Measurements from ENCODE around the gene PLCH1.

The PLCH1 gene

DNA sequence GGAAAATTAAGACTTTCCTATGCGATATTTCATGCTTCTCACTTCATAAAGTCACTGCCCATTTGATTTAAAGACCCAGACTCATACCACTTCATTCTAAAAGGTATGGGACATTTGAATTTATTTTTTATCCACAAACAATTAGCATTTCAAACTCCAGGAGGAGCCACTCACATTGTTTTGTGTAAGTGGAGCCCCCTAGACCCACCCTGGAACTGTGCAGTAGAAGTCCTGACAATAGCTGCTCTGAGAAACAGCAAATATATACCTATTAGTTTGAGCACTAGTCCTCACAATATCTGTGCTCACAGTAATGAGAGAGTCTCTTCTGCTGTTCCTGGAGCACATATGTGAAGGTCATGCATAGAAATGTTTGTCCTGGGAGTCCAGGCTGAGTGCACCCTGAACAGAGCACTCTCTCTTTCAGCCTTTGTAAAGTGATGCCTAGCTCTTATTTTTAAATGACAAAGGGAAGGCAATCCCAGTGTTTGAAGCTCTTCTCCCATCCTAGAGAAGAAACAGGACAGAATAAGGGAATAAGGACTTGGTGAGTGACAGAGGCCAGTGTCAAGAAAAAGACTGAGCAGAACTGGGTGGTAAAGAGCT is 323.9 kb downstream of the PLCH1 start:
- no peaks in the 10 kb centered on the region for H4K20me1 ChIP-seq (ENCODE audit: control insufficient read depth, insufficient read depth, low read depth, low read length)
- H3K4me3 ChIP-seq (ENCODE audit: low read length) = no peak overlapping the region
- no peaks in the 10 kb centered on the region for H3K79me2 ChIP-seq (ENCODE audit: control insufficient read depth, low read length)
- peaks cover 6% of the 10 kb centered on the region for H3K4me1 ChIP-seq (ENCODE audit: control insufficient read depth, low read length)
- H3K36me3 ChIP-seq (ENCODE audit: control insufficient read depth, low read length) = no peaks in the 10 kb centered on the region
- H3K9me3 ChIP-seq (ENCODE audit: control insufficient read depth, insufficient read depth, low read length) = no peaks in the 10 kb centered on the region
- H3K27me3 ChIP-seq (ENCODE audit: control insufficient read depth, low read length) = no peaks in the 10 kb centered on the region
- no peak overlapping the region for H3K4me2 ChIP-seq (ENCODE audit: low read length)
- no peak overlapping the region for H3K27ac ChIP-seq (ENCODE audit: low read depth, low read length)
- no peaks in the 10 kb centered on the region for H3F3A ChIP-seq (ENCODE audit: control insufficient read depth, insufficient read depth)
- no peaks in the 10 kb centered on the region for H3K9me2 ChIP-seq (replicated peaks; ENCODE audit: control insufficient read depth, low read length)
- TF ChIP-seq EZH2phosphoT487 (IDR thresholded peaks at IDR 0.05; ENCODE audit: borderline replicate concordance, low read length) = no peak
- TF ChIP-seq, protein P1, sequence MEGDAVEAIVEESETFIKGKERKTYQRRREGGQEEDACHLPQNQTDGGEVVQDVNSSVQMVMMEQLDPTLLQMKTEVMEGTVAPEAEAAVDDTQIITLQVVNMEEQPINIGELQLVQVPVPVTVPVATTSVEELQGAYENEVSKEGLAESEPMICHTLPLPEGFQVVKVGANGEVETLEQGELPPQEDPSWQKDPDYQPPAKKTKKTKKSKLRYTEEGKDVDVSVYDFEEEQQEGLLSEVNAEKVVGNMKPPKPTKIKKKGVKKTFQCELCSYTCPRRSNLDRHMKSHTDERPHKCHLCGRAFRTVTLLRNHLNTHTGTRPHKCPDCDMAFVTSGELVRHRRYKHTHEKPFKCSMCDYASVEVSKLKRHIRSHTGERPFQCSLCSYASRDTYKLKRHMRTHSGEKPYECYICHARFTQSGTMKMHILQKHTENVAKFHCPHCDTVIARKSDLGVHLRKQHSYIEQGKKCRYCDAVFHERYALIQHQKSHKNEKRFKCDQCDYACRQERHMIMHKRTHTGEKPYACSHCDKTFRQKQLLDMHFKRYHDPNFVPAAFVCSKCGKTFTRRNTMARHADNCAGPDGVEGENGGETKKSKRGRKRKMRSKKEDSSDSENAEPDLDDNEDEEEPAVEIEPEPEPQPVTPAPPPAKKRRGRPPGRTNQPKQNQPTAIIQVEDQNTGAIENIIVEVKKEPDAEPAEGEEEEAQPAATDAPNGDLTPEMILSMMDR (IDR thresholded peaks at IDR 0.05; ENCODE audit: low read depth, low read length, poor library complexity, severe bottlenecking) = peak; percentile 20

DNA sequence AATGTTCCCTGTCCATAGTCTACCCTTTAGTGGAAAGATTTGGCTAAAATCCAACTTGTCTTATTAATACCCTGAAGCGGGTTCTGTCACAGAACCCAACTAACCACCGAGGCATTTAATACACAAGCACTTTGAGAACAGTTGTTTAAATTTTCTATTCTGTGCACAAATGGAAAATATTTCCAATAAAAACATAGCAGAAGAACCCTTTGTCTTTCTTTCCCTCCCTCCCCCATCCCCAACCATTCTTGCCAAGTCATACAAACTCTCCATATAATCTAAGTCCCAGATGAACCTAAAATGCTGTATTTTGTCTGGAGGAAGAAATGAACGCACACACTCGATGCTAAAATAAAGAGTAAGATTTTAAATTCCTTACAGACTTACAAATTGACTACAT is 324.5 kb downstream of the PLCH1 start:
- peaks cover 6% of the 10 kb centered on the region for H3K4me1 ChIP-seq (ENCODE audit: control insufficient read depth, low read length)
- H3K79me2 ChIP-seq (ENCODE audit: control insufficient read depth, low read length) = no peaks in the 10 kb centered on the region
- H3K9me2 ChIP-seq (replicated peaks; ENCODE audit: control insufficient read depth, low read length) = no peaks in the 10 kb centered on the region
- no peaks in the 10 kb centered on the region for H4K20me1 ChIP-seq (ENCODE audit: control insufficient read depth, insufficient read depth, low read depth, low read length)
- H3K27me3 ChIP-seq (ENCODE audit: control insufficient read depth, low read length) = no peaks in the 10 kb centered on the region
- H3K36me3 ChIP-seq (ENCODE audit: control insufficient read depth, low read length) = no peaks in the 10 kb centered on the region
- no peaks in the 10 kb centered on the region for H3K9me3 ChIP-seq (ENCODE audit: control insufficient read depth, insufficient read depth, low read length)
- no peaks in the 10 kb centered on the region for H3F3A ChIP-seq (ENCODE audit: control insufficient read depth, insufficient read depth)
- H3K27ac ChIP-seq (ENCODE audit: low read depth, low read length) = no peak overlapping the region
- TF ChIP-seq, protein P1 (IDR thresholded peaks at IDR 0.05; ENCODE audit: low read depth, low read length, poor library complexity, severe bottlenecking) = no peak
- TF ChIP-seq EZH2phosphoT487 (IDR thresholded peaks at IDR 0.05; ENCODE audit: borderline replicate concordance, low read length) = no peak
- no peak overlapping the region for H3K4me2 ChIP-seq (ENCODE audit: low read length)
- H3K4me3 ChIP-seq (ENCODE audit: low read length) = no peak overlapping the region

- no peaks in the 10 kb centered on the region for H3K9me3 ChIP-seq (ENCODE audit: control insufficient read depth, insufficient read depth, low read length)
- no peaks in the 10 kb centered on the region for H3K9me2 ChIP-seq (replicated peaks; ENCODE audit: control insufficient read depth, low read length)
- no peaks in the 10 kb centered on the region for H3K79me2 ChIP-seq (ENCODE audit: control insufficient read depth, low read length)
- TF ChIP-seq, protein P1 (IDR thresholded peaks at IDR 0.05; ENCODE audit: low read depth, low read length, poor library complexity, severe bottlenecking) = no peak
- no peak for TF ChIP-seq EZH2phosphoT487 (IDR thresholded peaks at IDR 0.05; ENCODE audit: borderline replicate concordance, low read length)
- no peak overlapping the region for H3K27ac ChIP-seq (ENCODE audit: low read depth, low read length)
- no peaks in the 10 kb centered on the region for H3K27me3 ChIP-seq (ENCODE audit: control insufficient read depth, low read length)
- no peak overlapping the region for H3K4me3 ChIP-seq (ENCODE audit: low read length)
- no peaks in the 10 kb centered on the region for H3F3A ChIP-seq (ENCODE audit: control insufficient read depth, insufficient read depth)
- no peaks in the 10 kb centered on the region for H4K20me1 ChIP-seq (ENCODE audit: control insufficient read depth, insufficient read depth, low read depth, low read length)
- no peaks in the 10 kb centered on the region for H3K36me3 ChIP-seq (ENCODE audit: control insufficient read depth, low read length)
- no peak overlapping the region for H3K4me2 ChIP-seq (ENCODE audit: low read length)
- no peaks in the 10 kb centered on the region for H3K4me1 ChIP-seq (ENCODE audit: control insufficient read depth, low read length)
Observed at GRCh38 chr3:155418407-155418806, 326.5 kb downstream of the PLCH1 start.
